Skeletal muscle cell (primary cell): Measurements from ENCODE around the gene PIRT.

Experiments
- DNase-seq: peaks from one replicate; pipeline ENCODE4 v3.0.0-alpha.2; 2010; ENCODE audit warnings: low read depth
- H3K4me3 ChIP-seq: 2 replicates; pipeline ENCODE4 v1.5.1; 2011; ENCODE audit warnings: low read depth, mild to moderate bottlenecking, control low read depth, low read length, moderate library complexity

PIRT gene

DNA sequence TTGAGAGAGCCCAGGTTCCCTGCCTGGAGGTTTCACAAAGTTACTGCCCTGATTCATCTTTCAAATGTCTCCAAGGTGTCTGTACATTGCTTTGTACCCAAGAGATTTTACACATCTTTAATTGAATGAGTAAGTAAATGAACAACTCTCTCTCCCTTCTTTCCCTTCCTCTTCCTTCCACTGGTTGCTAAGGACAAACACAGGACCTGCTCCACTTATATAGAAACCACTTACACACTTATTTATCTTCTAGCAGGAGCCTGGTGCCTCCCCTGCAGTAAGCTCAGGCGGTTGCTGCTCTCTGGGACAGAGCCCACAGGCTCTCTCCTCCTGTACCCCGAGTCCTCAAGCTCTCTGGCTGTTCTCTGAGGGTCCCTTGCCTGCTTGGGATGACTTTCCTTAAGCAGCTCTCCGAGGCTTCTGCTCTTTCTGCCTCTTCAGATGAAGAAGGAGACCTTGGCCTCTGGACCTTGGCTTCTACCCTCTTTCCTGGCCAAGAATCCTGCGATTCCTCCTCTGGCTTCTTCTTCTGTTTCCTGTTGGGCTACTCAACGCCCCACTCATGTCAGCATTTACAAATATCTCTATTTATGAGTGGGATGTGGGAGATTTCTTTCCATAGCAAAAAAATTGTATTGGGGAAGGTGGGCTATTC is 9.9 kb downstream of the PIRT start:
- no peak overlapping the region for H3K4me3 ChIP-seq

DNA sequence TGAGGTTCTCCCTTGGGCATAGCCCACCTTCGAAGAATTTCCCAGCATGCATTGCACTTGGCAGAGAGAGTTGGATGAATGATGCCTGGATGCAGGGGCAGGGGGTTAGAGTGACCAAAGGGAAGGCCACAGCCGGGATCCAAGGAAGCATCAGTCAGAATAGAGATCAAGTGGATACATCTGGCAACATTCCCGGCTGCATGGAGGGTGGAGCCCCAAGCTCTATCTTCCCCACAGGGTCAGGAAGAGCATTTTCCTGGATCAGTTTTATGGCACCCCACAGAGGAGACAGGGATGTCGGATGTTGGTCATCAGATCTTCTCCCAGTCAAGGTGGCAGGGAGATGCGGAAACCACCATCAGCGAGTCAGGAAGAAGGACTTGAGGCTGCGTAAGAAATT is 13.0 kb downstream of the PIRT start:
- no peak overlapping the region for H3K4me3 ChIP-seq
- no peak for DNase-seq

More for the DNA sequence above, 9.9 kb downstream of the PIRT start:
- no peak for DNase-seq

DNA sequence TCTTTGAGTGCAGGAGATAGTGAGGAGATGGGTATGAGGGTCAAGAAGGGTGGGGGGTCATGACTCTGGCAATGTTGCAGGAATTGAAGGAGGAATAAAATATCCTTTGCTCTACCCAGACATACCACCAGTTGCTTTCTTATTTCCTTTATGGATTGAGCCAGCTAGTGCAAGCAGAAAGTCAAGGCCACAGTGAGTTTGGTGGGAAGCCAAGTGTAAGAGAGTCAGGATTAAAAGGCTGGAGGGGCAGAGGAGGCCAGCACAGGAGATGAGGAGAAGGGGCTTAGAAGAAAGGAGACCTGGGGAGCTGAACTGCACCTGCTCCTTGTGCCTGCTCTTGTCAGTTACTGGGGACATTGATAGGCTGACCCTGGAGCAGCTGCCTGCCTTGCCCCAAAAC is 16.1 kb downstream of the PIRT start:
- H3K4me3 ChIP-seq = no peak overlapping the region
- no peak for DNase-seq

DNA sequence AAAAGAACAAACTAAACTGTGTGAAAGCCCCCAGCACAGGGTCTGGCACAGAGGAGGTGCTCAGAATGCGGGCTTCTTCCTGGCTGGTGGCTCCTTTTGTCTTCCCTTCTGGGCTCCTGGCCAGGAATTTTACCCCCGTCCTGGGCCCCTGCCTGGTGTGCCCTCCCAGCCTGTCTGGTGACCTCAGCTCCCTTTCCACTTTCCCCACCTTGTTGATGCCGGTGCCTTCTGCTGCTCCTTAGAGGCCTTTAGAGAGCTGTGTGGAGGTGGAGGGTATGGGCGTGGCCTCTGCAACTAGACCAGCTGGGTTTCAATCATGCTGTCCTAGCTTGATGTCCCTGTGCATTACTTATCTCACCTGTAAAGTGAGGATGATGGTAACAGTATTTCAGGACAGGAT is 16.8 kb downstream of the PIRT start:
- H3K4me3 ChIP-seq = no peak overlapping the region
- no peak for DNase-seq

DNA sequence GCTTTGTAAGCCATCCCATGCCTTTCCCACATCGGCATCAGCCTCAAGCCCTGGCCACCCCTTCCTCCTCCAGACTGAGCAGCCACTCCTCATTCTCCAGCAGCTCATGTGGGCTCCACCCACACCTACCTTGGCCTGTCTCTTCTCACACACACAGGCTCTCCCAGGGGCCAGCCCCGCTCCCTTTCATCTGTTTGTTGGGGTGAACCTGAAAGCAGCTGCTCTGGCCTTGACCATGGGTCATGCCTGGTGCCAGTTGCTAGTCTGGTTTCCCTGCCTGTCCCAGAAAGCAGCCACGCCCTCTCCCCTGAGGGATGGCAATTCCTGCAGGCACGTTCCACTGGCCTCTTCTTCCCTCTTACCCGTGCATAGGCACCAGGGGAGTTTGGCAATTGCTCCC is 22.6 kb downstream of the PIRT start:
- H3K4me3 ChIP-seq = no peak overlapping the region
- DNase-seq = no peak

DNA sequence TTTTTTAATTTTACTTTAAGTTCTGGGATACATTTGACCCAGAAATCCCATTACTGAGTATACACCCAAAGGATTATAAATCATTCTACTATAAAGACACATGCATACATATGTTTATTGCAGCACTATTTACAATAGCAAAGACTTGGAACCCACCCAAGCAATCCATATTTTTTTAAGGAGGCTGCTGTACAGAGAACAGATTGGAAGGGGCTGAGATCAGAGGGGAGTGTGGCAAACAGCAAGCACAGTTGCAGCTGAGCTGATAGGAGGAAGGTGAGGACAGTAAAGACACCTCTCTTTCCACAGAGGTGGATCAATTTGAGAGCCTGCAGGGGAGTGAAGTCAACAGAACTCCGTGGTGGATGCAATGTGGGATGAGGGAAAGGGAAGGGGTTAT is 23.8 kb downstream of the PIRT start:
- no peak overlapping the region for H3K4me3 ChIP-seq
- DNase-seq = no peak

DNA sequence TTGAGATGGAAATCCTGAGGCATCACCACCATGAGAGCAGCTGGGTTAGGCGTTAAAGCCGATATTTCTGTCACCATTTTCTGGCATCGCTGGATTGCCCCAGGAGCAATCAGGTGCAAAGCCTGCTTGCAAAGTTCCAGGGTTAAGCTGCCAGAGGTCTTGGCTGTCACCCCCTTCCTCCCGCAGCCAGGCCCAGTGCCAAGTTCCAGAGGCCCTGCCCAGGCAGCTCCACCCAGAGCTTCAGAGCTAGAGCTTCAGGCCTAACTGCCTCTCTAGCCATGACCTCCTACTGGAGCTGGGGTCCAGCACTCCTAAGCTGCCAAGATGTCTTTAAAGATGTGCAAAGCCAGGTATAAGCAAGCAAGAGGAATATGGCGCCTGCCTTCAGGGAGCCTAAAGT is 25.2 kb downstream of the PIRT start:
- DNase-seq = no peak
- no peak overlapping the region for H3K4me3 ChIP-seq

DNA sequence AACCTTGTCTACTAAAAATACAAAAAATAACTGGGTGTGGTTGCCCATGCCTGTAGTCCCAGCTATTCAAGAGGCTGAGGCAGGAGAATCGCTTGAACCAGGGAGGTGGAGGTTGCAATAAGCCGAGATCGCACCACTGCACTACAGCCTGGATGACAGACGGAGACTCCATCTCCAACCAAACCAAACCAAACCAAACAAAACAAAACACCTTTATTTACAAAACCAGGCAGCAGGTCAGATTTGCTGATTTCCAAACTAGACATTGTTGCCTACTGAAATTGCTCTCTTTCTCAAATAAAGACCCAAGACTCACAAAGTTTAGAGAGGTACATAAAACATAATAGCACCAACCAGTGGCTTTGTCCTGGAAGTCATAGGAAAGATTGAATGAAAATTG is 28.3 kb downstream of the PIRT start:
- no peak overlapping the region for H3K4me3 ChIP-seq
- DNase-seq = no peak

DNA sequence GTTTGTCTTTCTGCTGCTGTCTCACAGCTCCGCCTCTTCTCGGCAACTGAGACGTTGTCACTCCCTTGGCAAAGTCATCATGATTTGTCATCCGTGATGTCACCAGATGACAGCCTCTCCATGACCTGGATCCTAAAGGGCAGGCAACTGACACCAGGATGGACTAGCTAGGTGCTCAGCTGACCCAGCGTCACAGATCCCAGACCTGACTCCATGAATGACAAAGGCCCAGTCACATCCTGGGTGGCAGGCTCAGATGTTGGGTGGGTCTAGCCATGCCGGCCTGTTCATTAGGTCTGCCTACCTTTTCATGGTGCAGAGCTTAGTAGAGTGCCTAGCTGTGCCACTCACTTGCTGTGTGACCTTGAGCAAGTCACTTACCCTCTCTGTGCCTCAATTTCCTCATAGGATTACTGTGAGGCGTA is 30.2 kb downstream of the PIRT start:
- no peak for DNase-seq
- H3K4me3 ChIP-seq = no peak overlapping the region

DNA sequence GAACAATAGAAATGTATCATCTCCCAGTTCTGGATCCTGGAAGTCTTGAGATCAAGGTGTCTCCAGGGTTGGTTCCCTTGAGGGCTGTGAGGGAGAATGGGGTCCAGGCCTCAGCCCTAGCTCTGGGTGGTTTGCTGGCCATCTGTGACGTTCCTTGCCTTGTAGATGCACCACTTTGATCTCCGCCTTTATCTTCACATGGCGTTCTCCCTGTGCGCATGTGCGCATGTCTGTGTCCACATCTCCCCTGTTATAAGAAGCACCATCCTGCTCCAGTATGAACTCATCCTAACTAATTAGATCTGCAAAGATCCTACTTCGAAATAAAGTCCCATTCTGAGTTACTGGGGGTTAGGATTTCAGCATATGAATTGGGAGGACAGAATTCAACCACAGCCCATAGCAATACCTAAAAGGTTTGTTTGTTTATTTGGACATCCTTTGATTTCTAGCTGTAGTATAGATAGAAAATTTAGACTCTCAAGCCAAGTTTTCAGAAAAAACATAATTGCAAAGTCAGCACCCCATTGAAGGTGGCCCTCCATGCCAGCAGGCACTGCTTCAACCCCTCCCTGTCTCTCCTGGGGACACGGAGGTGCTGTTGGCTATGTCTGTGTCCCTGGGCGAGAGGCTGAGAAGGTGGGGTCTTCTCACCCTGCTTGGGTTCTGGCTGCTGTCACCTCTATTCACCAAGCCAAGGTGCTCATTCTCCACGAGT is 31.2 kb downstream of the PIRT start:
- no peak for DNase-seq
- H3K4me3 ChIP-seq = no peak overlapping the region

DNA sequence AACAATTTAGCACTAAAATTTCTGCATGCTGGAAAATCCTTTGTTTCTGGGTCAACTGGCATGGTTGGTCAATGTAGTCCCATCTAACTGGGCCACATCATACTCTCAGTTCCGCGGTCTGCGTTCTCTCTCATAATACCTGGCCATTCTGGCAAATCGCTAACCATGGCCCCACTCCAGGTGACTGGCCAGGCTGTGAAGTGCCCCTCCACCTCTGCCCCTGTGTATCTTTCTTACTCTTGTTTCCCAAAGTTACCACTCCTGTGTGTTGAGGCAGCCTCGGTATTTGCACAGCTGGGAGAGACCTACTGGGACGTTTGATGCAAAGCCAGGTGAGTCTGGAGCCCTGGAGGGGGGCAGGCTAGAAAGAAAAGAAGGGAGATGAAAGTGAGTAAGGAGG is 32.0 kb downstream of the PIRT start:
- H3K4me3 ChIP-seq = no peak overlapping the region
- no peak for DNase-seq

DNA sequence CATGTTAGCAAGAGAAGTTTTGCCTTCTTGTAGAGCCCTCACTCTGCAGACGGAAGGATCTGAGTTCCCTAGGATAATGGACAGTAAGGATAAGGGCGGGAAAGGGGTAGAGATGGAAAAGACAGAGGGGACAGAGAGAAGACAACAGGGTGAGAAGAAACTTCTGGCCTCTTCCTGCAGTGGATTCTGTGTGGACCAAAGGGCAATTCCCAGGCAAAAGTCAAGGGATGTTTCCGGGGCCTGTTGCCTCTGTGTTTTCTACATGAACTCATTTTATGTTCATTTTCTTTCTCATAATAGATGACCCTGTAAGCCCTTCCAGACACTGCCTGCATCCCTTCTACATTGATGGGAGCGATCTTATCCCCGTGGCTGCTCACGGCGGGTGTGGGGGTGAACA is 33.3 kb downstream of the PIRT start:
- no peak overlapping the region for H3K4me3 ChIP-seq
- no peak for DNase-seq

DNA sequence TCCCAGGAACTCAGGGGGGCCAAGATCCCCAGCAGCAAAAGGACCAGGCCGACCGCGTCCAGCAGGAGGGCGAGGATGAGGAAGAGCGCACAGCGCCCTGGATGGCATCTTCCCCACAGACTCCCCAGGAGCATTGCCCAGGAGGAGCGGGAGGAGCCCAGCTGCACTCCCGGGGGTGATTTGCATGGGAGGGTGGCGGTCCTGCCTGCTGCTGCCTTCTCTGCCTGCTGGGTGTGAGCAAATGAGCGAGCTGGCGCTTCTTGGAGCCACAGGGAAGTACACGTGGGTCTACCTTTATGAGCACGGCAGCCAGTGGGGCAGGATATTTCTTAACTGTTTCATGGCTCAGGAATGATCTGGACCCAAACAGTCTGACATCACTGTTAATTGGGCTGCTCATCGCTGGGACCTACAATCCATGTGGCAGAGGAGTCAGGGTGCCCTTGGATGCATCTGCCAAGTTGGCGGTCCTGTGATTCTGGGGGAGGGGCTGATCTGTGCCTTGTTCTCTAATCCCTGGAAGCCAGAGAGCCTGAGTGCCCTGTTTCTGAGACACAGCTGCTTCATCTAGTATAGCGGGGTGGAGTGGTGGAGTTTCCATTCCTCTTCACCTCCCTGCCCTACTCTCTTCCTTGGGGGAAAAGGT is 33.9 kb downstream of the PIRT start, which contains the start of gene TMEM238L:
TMEM238L (minus strand) TSS at position 270 of the 646 bp plus-strand sequence; CDS start at position 134, 136 bp downstream.
- DNase-seq = no peak

DNA sequence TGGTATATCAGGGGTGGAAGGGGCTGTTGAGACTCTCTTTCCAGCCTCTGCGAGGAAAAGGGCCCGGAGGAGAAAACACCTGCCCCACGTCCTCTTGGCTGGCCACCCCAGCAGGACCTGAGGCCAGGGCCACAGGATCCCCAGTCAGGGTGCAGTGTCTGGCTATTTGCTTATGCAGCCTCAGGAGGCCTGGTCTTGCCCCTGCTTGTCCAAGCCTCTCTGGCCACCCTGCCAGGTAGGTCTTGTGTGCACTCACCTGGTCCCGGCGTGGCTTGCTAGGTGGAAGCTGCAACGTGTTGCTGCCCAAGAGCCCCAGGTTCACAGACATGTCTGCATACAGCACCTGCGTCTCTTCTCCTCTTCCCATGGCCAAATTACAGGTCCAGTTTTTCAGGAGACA is 34.5 kb downstream of the PIRT start:
- H3K4me3 ChIP-seq = no peak overlapping the region
- DNase-seq = no peak

More for the DNA sequence above, 33.9 kb downstream of the PIRT start, which contains the start of gene TMEM238L:
- no peak within 1 kb of the TSS for H3K4me3 ChIP-seq

DNA sequence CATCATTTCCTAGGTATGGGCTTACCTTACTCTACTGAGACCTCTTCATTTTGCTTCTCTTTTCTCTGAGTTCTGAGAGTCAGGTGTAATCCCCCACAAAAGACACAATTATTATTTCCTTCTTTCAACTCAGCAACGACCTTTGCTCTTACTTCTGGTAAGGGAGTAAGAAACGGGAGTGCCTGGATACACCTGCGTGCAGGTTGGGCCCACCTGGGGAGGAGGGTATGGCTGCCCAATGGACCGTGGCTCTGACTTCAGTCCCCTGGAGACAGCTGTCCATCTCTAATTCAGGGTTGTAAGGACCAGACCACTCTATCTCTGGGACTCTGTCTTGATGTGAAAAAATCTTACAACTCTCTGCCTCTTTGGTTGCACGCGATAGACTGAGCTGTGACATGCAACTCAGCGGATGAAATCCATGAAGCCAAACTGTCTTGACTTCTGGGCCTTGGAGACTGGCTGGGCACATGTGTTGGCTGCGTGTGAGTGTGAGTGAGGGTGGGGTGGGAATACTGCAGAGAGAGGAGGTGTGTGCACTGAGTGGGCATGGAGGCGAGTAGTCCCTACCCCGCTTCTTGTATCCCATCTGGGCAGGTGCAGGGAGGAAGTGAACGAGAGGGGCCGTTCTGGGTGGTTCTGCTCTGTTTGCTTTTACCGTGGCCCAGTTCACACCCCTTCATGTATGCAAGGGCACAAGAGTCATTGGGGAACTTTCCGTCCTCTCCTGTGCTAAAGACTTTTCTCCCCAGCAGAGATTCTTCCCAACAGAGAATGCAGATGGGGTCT is 35.2 kb downstream of the PIRT start:
- no peak overlapping the region for H3K4me3 ChIP-seq
- no peak for DNase-seq

DNA sequence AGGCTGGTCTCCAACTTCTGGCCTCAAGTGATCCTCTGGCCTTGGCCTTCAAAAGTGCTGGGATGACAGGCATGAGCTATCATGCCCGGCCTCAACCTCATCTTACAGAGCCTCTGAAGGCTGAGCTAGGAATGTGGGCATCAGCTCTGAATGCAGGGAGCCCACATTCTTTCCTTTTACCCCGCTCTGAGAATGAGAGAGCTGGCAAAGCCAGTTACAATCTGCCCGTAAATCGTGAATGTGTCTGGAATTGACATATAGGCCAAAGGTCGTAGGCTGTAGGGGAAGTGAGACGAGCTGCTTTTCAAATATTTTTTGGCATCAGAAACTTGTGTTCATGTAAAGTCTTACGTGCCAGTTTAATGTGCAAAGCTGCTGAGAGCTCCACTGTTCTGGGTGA is 38.5 kb downstream of the PIRT start:
- H3K4me3 ChIP-seq = no peak overlapping the region
- DNase-seq = no peak

DNA sequence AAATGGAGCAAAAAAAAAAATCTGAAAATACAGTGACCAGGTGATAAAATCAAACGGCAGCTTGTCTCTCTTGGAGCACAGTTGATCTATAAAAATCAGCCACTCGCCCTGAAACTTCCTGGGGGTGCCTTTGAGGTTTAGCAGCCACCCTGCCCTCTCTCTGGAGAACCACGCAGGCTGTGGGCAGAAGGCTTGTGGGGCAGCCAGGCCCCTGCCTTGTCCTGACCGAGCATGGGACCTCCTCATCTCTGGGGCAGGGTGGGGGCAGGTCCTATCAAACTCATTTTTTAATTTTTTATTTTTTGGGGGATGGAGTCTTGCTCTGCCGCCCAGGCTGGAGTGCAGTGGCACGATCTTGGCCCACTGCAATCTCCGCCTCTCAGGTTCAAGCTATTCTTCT is 39.0 kb downstream of the PIRT start:
- DNase-seq = no peak
- no peak overlapping the region for H3K4me3 ChIP-seq

DNA sequence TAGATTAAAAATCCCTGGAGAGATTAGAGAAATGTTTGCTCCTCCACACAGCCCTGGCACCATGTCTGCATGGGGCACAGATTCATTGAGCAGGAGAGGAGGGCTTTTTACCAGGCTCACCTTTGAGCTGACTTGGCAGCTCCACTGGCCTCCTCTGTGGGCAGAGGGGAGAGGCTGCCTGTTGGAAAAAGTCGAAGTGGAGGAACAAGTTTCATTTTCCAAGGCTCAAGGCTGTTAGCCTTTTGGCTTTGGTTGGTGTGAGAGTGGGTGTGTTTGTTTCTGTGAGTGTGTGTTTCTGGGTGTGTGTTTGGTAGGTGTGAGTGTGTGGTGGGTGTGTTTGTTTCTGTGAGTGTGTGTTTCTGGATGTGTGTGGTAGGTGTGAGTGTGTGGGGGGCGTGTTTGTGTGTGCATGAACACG is 39.5 kb downstream of the PIRT start:
- H3K4me3 ChIP-seq = no peak overlapping the region
- no peak for DNase-seq

DNA sequence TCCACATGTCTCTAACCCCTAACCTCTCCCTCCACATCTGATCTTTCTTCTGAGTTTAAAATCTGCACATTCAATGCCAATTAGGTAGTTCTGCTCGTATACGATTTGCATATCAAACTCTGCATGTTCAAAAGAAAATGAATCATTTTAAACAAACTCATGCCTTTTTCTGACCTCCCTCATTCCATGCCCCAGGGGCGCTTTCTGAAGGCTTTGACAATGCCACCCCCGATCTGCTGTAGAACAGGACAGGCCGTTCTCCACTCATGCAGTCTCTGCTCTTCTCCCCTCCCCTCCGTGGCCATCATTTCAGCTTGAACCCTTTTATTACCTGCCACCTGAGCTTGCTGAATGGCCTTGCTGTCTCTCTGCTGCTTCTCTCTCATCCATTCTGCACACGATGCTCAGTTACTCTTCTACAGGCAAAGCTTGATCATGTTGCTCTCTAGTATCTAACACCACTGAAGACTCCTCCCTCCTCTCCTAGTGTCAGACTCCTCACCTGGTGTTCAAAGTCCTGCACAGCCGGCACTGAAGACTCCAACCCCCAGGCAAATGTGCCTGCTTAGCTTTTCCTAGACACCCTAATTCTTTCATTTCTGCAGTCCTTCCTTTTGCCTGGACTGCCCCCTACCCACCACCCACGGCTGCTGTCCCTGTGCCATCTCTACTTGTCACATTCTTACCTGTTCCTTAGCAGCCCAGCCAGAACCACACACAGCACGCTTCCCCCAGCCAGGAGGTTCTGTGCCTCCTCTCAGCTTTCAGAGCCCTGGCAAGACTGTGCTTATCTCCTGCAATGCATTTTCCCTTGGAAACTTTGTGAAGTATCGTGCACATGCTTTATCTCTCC is 40.2 kb downstream of the PIRT start:
- no peak overlapping the region for H3K4me3 ChIP-seq
- DNase-seq = no peak
